ENCODE measurements around the gene KPNA6.

The KPNA6 gene

GRCh38 chr1:32219022-32219421 is 111.2 kb downstream of the KPNA6 start:
- DNase-seq (ENCODE audit: low spot score) = no peak

- DNase-seq (ENCODE audit: low spot score) = no peak
Measured at GRCh38 chr1:32220746-32221580, 113.1 kb downstream of the KPNA6 start.

- no peak for DNase-seq (ENCODE audit: low spot score)
Measured at GRCh38 chr1:32221581-32221979, 113.7 kb downstream of the KPNA6 start.

GRCh38 chr1:32221980-32222755 is 114.3 kb downstream of the KPNA6 start, which contains the start of the genes EIF3I and TMEM234:
Gene EIF3I (plus strand): TSS chr1:32222407. CDS start chr1:32222442, 35 bp downstream.
Gene TMEM234 (minus strand): TSS chr1:32222353. CDS start chr1:32222322, 31 bp downstream.
- DNase-seq (ENCODE audit: low spot score) = peak; percentile 92

GRCh38 chr1:32223683-32224082 is 115.8 kb downstream of the KPNA6 start:
- DNase-seq (ENCODE audit: low spot score) = no peak

- no peak for DNase-seq (ENCODE audit: low spot score)
Measured at GRCh38 chr1:32224285-32224684, 116.4 kb downstream of the KPNA6 start.
